Neural progenitor cell (in vitro differentiated cells): ENCODE measurements around the gene PPT2.

Experiments
- EZH2phosphoT487 ChIP-seq: fragments of 200-600 bp; sonication (generic); IDR thresholded peaks from 2 replicates; pipeline ENCODE4 v1.6.1; 2017; ENCODE audit warnings: antibody characterized with exemption
- TF ChIP-seq, protein P1 (sequence below): fragments of 200-600 bp; sonication (generic); IDR thresholded peaks from 2 replicates; pipeline ENCODE4 v1.5.1; 2017; ENCODE audit warnings: antibody characterized with exemption, mild to moderate bottlenecking

DNA sequence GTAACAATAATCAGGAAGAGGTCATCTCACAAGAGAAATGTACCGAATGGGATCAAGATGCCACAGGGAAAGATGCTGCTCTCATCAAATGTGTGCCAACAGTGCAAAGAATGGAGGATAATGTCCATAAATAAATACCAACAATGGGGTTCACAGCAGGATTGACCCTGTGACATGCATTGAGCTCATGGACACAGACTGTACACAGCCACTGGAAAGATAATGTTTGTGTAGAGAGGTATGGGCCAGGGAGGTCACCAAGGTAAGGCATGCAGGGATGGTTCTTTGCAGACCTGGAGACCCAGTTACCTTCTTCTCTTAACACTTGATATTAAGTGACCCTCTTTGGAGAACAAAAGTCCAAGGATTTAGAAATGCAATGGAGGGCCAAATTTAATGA, 20.5 kb downstream of the PPT2 start:
- TF ChIP-seq, protein P1, sequence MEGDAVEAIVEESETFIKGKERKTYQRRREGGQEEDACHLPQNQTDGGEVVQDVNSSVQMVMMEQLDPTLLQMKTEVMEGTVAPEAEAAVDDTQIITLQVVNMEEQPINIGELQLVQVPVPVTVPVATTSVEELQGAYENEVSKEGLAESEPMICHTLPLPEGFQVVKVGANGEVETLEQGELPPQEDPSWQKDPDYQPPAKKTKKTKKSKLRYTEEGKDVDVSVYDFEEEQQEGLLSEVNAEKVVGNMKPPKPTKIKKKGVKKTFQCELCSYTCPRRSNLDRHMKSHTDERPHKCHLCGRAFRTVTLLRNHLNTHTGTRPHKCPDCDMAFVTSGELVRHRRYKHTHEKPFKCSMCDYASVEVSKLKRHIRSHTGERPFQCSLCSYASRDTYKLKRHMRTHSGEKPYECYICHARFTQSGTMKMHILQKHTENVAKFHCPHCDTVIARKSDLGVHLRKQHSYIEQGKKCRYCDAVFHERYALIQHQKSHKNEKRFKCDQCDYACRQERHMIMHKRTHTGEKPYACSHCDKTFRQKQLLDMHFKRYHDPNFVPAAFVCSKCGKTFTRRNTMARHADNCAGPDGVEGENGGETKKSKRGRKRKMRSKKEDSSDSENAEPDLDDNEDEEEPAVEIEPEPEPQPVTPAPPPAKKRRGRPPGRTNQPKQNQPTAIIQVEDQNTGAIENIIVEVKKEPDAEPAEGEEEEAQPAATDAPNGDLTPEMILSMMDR = no peak
- no peak for TF ChIP-seq EZH2phosphoT487
